CD4-positive, alpha-beta memory T cell (primary cell): ENCODE results near the gene USP43. TPM values are rescaled to one million over a fixed set of nuclear protein-coding genes. Genes with fewer than 3 reads are reported as not detected.

Experiments used
- CTCF ChIA-PET: fragments of 350-600 bp; sonication (Branson Sonifier 250); formaldehyde crosslinking; loops from one replicate; lab custom pipeline; 2021; ENCODE audit warnings: inconsistent platforms; ENCODE audit not compliant: partially characterized antibody; lab: Charles Lee
- POLR2A ChIA-PET: fragments of 350-600 bp; sonication (Branson Sonifier 250); formaldehyde crosslinking; loops from one replicate; lab custom pipeline; 2021; ENCODE audit not compliant: partially characterized antibody; lab: Charles Lee
- DNase-seq, 5 donors: peaks; one replicate each; pipeline versions ENCODE4 v3.0.0 to v3.0.0-alpha.2; 2020 to 2022; ENCODE audit warnings: mixed read lengths in 1 of 5
- H3K27ac ChIP-seq: one replicate; pipeline ENCODE4 v1.7.0; 2013; ENCODE audit warnings: low read depth, low read length
- H3K27me3 ChIP-seq: 2 replicates; pipeline ENCODE4 v1.7.0; 2013; ENCODE audit warnings: mild to moderate bottlenecking, low read length, moderate library complexity; ENCODE audit not compliant: insufficient read depth
- H3K36me3 ChIP-seq: 2 replicates; pipeline ENCODE4 v1.7.0; 2013; ENCODE audit warnings: mild to moderate bottlenecking, low read length, moderate library complexity; ENCODE audit not compliant: insufficient read depth
- H3K4me1 ChIP-seq: 2 replicates; pipeline ENCODE4 v1.7.0; 2013; ENCODE audit warnings: mild to moderate bottlenecking, low read length, moderate library complexity; ENCODE audit not compliant: insufficient read depth
- H3K4me3 ChIP-seq, 2 donors: one replicate each; pipeline ENCODE4 v1.7.0; 2013; ENCODE audit warnings: low read length in 2 of 2, mild to moderate bottlenecking in 1 of 2
- H3K9me3 ChIP-seq, 2 donors: one replicate each; pipeline ENCODE4 v1.7.0; 2013; ENCODE audit warnings: low read length in 2 of 2, control low read depth in 1 of 2; ENCODE audit not compliant: control insufficient read depth in 1 of 2
- H3K27ac Mint-ChIP-seq, 7 donors: one replicate each; pipeline ENCODE4 v1.8.0; 2020 to 2021; ENCODE audit warnings: mixed read lengths in 7 of 7, mild to moderate bottlenecking in 6 of 7, inconsistent platforms in 3 of 7, moderate library complexity in 3 of 7
- H3K27me3 Mint-ChIP-seq, 2 donors: one replicate each; pipeline ENCODE4 v1.8.0; 2020 to 2021; ENCODE audit warnings: mixed read lengths in 2 of 2
- H3K36me3 Mint-ChIP-seq, 2 donors: one replicate each; pipeline ENCODE4 v1.8.0; 2020 to 2021; ENCODE audit warnings: mixed read lengths in 2 of 2, inconsistent platforms in 1 of 2, mild to moderate bottlenecking in 1 of 2
- H3K4me1 Mint-ChIP-seq, 4 donors: one replicate each; pipeline ENCODE4 v1.8.0; 2020 to 2021; ENCODE audit warnings: mixed read lengths in 4 of 4, mild to moderate bottlenecking in 1 of 4
- H3K4me3 Mint-ChIP-seq, 8 donors: one replicate each; pipeline ENCODE4 v1.8.0; 2020 to 2021; ENCODE audit warnings: mixed read lengths in 8 of 8, mild to moderate bottlenecking in 7 of 8, moderate library complexity in 6 of 8, inconsistent platforms in 3 of 8
- H3K9me3 Mint-ChIP-seq, 8 donors: one replicate each; pipeline ENCODE4 v1.8.0; 2020 to 2021; ENCODE audit warnings: mixed read lengths in 8 of 8, mild to moderate bottlenecking in 5 of 8, inconsistent platforms in 3 of 8, moderate library complexity in 1 of 8
- intact Hi-C: fragments of 100-400 bp; cut with micrococcal nuclease; formaldehyde crosslinking; loops from one replicate; pipeline ENCODE4 v1.15.1; 2023
- polyA plus RNA-seq, 2 donors: library from polyadenylated mRNA; unstranded; fragments of 300-500 nt; fragmentation: Illumina TruSeq; gene quantifications; one replicate each; pipeline ENCODE4 v1.2.3, GENCODE V29; 2021
- total RNA-seq, 2 experiments: library from RNA; stranded (reverse); gene quantifications; one replicate each; pipeline ENCODE4 v1.2.3, GENCODE V29; 2021

The USP43 gene
- total and polyA plus RNA-seq, 4 experiments from 2014 or later, result 0.17 to 0.22 TPM; not detected in 2

DNA sequence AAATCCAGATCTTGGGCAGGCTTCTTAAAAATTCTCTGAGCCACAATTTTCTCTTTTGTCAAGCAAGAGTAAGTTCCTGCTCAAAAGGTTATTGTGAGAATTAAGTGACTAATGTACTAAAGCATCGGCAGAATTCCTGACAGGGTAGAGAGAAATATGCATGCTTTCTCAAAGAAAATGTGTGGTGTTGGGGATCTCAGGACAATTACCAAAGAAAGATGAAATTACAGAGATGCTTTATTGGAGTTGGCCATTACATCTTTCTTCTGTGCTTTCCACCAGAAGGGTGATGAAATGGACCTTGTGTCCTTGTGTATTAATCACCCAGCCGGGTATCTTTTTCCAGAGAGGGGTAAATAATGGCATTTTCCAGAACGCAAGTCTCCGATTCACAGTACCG, 1.7 kb upstream of the USP43 start:
- Histone ChIP-seq H3K36me3 (no peaks in the 10 kb centered on the region), H3K9me3 (no peaks in the 10 kb centered on the region), H3K4me3 (no peak overlapping the region), H3K27me3 (peaks cover 15% of the 10 kb centered on the region), H3K27ac (no peak overlapping the region), H3K4me1 (peaks cover 18% of the 10 kb centered on the region)
- Mint-ChIP-seq H3K9me3 (peaks cover 0 to 3% (median 0%) of the 10 kb centered on the region in 8 donors), H3K4me1 (peaks cover 4 to 13% (median 9%) of the 10 kb centered on the region in 4 donors), H3K36me3 (no peaks in the 10 kb centered on the region), H3K27me3 (peaks cover 33 to 36% of the 10 kb centered on the region in 2 donors), H3K27ac (no peak overlapping the region), H3K4me3 (peak overlapping the region in 7 of 8 donors; percentile 16 to 85 (median 44))
- intact Hi-C loops, result no loop called here
- ChIA-PET POLR2A (no interaction called here), CTCF (no interaction called here)
- DNase-seq, result no peak

DNA sequence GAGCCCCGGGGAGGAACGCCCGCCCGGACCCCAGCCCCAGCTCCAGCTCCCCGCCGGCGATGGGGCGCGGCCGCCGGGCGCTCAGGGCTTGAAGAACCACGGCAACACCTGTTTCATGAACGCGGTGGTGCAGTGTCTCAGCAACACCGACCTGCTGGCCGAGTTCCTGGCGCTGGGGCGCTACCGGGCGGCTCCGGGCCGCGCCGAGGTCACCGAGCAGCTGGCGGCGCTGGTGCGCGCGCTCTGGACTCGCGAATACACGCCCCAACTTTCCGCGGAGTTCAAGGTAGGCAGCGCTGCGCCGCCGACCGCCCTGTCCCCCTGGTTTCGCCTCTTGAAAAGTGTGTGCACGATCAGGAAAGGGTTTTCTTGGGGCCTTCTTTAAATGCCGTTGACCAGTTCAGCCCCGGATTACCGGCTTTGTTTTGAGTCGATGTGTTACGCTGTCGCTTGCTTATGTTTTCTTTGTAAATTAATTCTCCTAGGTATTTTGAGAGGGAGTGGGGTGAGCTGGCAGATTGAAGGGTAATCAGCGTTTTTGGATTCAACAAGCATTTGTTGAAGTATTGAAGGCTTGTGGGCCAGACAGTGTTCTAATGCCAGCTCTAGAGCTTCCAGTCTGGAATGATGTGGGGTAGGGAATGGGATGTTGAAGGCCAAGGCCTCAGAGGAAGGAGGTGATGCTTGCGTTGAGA, 681 bp downstream of the USP43 start:
- no peaks in the 10 kb centered on the region for H3K9me3 ChIP-seq
- Mint-ChIP-seq H3K27me3 (peaks cover 33 to 36% of the 10 kb centered on the region in 2 donors), H3K36me3 (no peaks in the 10 kb centered on the region), H3K27ac (peak overlapping the region in 1 of 7 donors; percentile 14), H3K4me1 (peaks cover 4 to 13% (median 9%) of the 10 kb centered on the region in 4 donors), H3K4me3 (peak overlapping the region; percentile 69 to 85 (median 84)), H3K9me3 (no peaks in the 10 kb centered on the region)
- peak in 2 of 5 donors; percentile 1 to 2 for DNase-seq
- CTCF ChIA-PET, result no interaction called here
- POLR2A ChIA-PET, result no interaction called here
- no peaks in the 10 kb centered on the region for H3K36me3 ChIP-seq
- peaks cover 15% of the 10 kb centered on the region for H3K27me3 ChIP-seq
- intact Hi-C loops, result no loop called here
- H3K27ac ChIP-seq, result no peak overlapping the region
- no peak overlapping the region for H3K4me3 ChIP-seq
- peaks cover 18% of the 10 kb centered on the region for H3K4me1 ChIP-seq

DNA sequence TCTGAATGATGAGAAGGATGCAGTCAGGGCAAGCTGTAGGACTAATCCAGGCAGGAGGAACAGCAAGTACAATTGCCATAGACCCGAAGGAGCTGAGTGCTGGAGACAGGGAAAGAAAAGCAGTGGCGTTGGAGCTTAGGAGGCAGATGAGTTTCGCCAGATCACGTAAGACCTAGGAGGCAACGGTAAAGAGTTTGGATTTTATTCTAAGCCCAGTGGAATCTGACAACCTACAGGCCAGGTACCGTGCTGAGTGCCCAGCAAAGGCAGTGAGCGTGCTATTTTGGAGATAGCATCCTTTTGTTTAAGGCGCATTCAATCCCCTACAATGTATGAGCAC, 1.2 kb downstream of the USP43 start:
- POLR2A ChIA-PET, result no interaction called here
- CTCF ChIA-PET, result no interaction called here
- no peaks in the 10 kb centered on the region for H3K9me3 Mint-ChIP-seq
- H3K4me1 Mint-ChIP-seq, result peaks cover 4 to 13% (median 9%) of the 10 kb centered on the region in 4 donors
- no peaks in the 10 kb centered on the region for H3K9me3 ChIP-seq
- DNase-seq, result no peak
- H3K36me3 ChIP-seq, result no peaks in the 10 kb centered on the region
- H3K27ac ChIP-seq, result no peak overlapping the region
- peaks cover 37% of the 10 kb centered on the region in 2 donors for H3K27me3 Mint-ChIP-seq
- peaks cover 15% of the 10 kb centered on the region for H3K27me3 ChIP-seq
- no peak overlapping the region for H3K4me3 ChIP-seq
- intact Hi-C loops, result no loop called here
- H3K4me1 ChIP-seq, result peaks cover 18% of the 10 kb centered on the region
- no peaks in the 10 kb centered on the region for H3K36me3 Mint-ChIP-seq
- H3K4me3 Mint-ChIP-seq, result peak overlapping the region; percentile 69 to 85 (median 84)
- H3K27ac Mint-ChIP-seq, result no peak overlapping the region

DNA sequence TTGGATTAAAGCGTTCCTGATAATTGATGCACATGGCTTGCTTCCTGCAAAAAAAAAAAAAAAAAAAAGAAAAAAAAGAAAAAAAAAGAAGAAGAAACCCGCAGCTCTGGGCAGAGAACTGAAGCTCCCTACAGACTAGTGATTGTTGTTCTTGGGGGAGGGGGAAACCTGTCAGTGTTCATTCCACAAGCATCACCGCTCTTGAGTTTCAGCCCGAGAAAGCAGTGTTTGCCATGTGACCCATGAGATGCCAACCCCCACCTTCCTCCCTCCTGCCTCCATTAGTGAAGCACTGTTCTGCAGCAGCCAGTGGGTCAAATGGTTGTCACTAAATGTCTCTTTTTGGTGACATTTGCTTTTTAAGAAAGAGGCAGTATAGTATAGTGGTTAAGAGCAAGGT, 1.7 kb downstream of the USP43 start:
- Histone ChIP-seq H3K4me1 (peaks cover 18% of the 10 kb centered on the region), H3K9me3 (no peaks in the 10 kb centered on the region), H3K4me3 (no peak overlapping the region), H3K36me3 (no peaks in the 10 kb centered on the region), H3K27ac (no peak overlapping the region), H3K27me3 (peaks cover 15% of the 10 kb centered on the region)
- DNase-seq, result no peak
- ChIA-PET CTCF (no interaction called here), POLR2A (no interaction called here)
- peaks cover 4 to 13% (median 9%) of the 10 kb centered on the region in 4 donors for H3K4me1 Mint-ChIP-seq
- no peaks in the 10 kb centered on the region for H3K36me3 Mint-ChIP-seq
- intact Hi-C loops, result no loop called here
- H3K27ac Mint-ChIP-seq, result no peak overlapping the region
- H3K4me3 Mint-ChIP-seq, result peak overlapping the region in 2 of 8 donors; percentile 30 to 61
- H3K27me3 Mint-ChIP-seq, result peaks cover 34 to 38% of the 10 kb centered on the region in 2 donors
- H3K9me3 Mint-ChIP-seq, result no peaks in the 10 kb centered on the region

DNA sequence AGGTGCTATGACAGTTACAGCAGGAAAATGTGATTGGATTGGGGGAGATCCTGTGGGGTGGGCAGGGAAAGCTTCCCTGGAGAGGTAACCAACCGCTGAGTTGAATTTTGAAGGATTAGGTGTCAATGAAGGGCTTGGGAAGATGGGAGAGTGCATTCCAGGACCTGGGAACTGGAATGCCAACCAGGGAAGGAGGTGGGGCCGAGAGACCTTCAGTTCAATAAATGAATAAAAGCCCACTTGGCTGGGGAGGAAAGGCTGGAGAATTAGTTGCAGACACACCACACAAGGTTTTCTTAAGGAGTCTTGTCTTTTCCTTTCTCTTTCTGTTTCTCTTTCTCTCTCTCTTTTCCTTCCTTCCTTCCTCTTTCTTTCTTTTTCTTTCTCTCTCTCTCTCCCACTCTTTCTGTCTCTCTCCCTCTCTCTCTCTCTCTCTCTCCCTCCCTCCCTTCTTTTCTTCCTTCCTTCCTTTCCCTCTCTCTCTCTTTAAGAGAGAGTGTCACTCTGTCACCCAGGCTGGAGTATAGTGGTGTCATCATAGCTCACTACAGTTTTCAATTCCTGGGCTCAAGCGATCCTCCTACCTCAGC, 3.3 kb downstream of the USP43 start:
- POLR2A ChIA-PET, result no interaction called here
- H3K4me1 Mint-ChIP-seq, result peaks cover 4 to 13% (median 9%) of the 10 kb centered on the region in 4 donors
- H3K27ac Mint-ChIP-seq, result no peak overlapping the region
- H3K9me3 ChIP-seq, result no peaks in the 10 kb centered on the region
- H3K9me3 Mint-ChIP-seq, result peaks cover 0 to 2% (median 0%) of the 10 kb centered on the region in 8 donors
- no peaks in the 10 kb centered on the region for H3K36me3 Mint-ChIP-seq
- intact Hi-C loops, result no loop called here
- peaks cover 18% of the 10 kb centered on the region for H3K4me1 ChIP-seq
- CTCF ChIA-PET, result no interaction called here
- peaks cover 13% of the 10 kb centered on the region for H3K27me3 ChIP-seq
- peaks cover 32 to 39% of the 10 kb centered on the region in 2 donors for H3K27me3 Mint-ChIP-seq
- H3K4me3 ChIP-seq, result no peak overlapping the region
- DNase-seq, result no peak
- no peak overlapping the region for H3K27ac ChIP-seq
- no peak overlapping the region for H3K4me3 Mint-ChIP-seq
- H3K36me3 ChIP-seq, result no peaks in the 10 kb centered on the region

DNA sequence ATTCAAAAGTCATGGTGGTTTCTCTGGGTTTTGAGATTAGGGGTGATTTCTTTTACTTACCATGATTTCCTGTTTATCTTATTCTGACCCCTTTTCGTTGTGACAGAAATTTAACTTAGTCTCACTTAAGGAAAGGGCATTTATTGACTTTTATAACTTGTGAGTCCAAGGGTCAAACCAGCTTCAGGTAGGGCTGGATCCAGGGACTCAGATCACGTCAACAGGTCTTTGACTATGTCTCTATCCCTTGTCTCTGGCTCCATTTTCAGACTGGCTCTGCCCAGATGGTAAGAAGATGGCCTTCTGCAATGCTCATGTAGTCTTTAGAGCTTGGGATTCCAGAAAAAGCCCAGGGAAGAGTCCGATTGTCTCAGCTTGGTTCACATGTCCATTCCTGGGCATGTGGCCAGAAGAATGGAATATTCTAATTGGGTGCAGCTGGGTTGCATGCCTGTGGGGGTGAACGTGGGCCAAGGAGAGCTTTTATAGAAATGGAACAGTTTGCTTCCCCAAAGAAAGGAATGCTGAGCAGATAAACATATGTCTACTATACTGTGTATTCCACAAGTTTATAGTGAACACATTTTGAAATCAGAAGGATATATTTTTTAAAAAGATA, 13.4 kb downstream of the USP43 start:
- ChIA-PET CTCF (no interaction called here), POLR2A (no interaction called here)
- Histone ChIP-seq H3K4me3 (no peak overlapping the region), H3K27ac (no peak overlapping the region), H3K4me1 (no peaks in the 10 kb centered on the region), H3K36me3 (no peaks in the 10 kb centered on the region), H3K27me3 (no peaks in the 10 kb centered on the region), H3K9me3 (no peaks in the 10 kb centered on the region)
- no peak overlapping the region for H3K27ac Mint-ChIP-seq
- no peak overlapping the region for H3K4me3 Mint-ChIP-seq
- H3K36me3 Mint-ChIP-seq, result no peaks in the 10 kb centered on the region
- intact Hi-C loops, result no loop called here
- H3K9me3 Mint-ChIP-seq, result peaks cover 0 to under 1% (median 0%) of the 10 kb centered on the region in 8 donors
- H3K4me1 Mint-ChIP-seq, result peaks cover 0 to 2% (median 0%) of the 10 kb centered on the region in 4 donors
- DNase-seq, result no peak
- peaks cover 8 to 11% of the 10 kb centered on the region in 2 donors for H3K27me3 Mint-ChIP-seq

DNA sequence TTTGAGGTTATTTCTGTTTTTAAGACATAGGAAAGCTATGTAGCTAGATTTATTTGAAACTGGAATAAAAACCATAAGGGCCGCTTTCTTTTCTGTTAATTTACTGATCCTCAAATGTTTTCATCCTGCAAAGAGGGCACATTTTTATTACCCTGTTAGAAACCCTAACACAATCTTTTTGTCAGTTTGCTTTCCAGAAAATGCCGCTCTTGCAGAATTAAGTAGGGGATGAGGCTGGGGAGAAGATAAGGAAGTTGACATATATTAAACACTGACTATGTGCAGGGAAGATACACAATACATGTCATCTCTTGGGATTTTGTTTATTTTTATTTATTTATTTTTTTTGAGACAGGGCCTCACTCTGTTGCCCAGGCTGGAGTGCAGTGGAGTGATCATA, 15.7 kb downstream of the USP43 start:
- DNase-seq, result no peak
- Histone ChIP-seq H3K4me1 (peaks cover 4% of the 10 kb centered on the region), H3K27ac (no peak overlapping the region), H3K4me3 (no peak overlapping the region), H3K36me3 (no peaks in the 10 kb centered on the region), H3K9me3 (no peaks in the 10 kb centered on the region), H3K27me3 (no peaks in the 10 kb centered on the region)
- intact Hi-C loops, result no loop called here
- H3K9me3 Mint-ChIP-seq, result no peaks in the 10 kb centered on the region
- no peak overlapping the region for H3K4me3 Mint-ChIP-seq
- no peak overlapping the region for H3K27ac Mint-ChIP-seq
- peaks cover 10 to 11% of the 10 kb centered on the region in 2 donors for H3K27me3 Mint-ChIP-seq
- ChIA-PET CTCF (no interaction called here), POLR2A (no interaction called here)
- peaks cover 0 to 7% (median 3%) of the 10 kb centered on the region in 4 donors for H3K4me1 Mint-ChIP-seq
- no peaks in the 10 kb centered on the region for H3K36me3 Mint-ChIP-seq
